Measurements from ENCODE around the gene KLF1.

The KLF1 gene

GRCh38 chr19:12843999-12844732 is 42.8 kb downstream of the KLF1 start:
- WGBS (ENCODE audit: extremely low coverage, insufficient coverage, low lambda C conversion rate), result no CpG with 5 or more reads among the region's 3 CpGs
- Histone ChIP-seq H3K27me3 (ENCODE audit: insufficient read depth, low read length, poor library complexity) (no peaks in the 10 kb centered on the region), H2BK15ac (replicated peaks; ENCODE audit: low read depth) (no peak overlapping the region), H3K79me1 (ENCODE audit: low read length) (no peaks in the 10 kb centered on the region), H3K4me3 (ENCODE audit: low read length) (no peak overlapping the region), H3K79me2 (ENCODE audit: control insufficient read depth, insufficient read depth, low read length) (no peaks in the 10 kb centered on the region), H2BK5ac (ENCODE audit: low read length) (no peak overlapping the region), H2AK5ac (ENCODE audit: low read length) (no peak overlapping the region), H3K23ac (ENCODE audit: low read length) (no peak overlapping the region), H2BK120ac (ENCODE audit: low read depth, low read length) (no peak overlapping the region), H3K56ac (ENCODE audit: low read length) (no peak overlapping the region), H3K4ac (ENCODE audit: low read depth, low read length) (no peak overlapping the region), H4K5ac (ENCODE audit: low read length) (no peak overlapping the region), H3K4me1 (ENCODE audit: control insufficient read depth, low read depth, low read length) (no peaks in the 10 kb centered on the region), H3K27ac (ENCODE audit: low read depth, low read length) (no peak overlapping the region), H3K9ac (ENCODE audit: low read length) (no peak overlapping the region), H3K18ac (ENCODE audit: low read length) (no peak overlapping the region), H3K4me2 (ENCODE audit: low read length) (no peak overlapping the region), H4K8ac (ENCODE audit: low read depth, low read length) (no peak overlapping the region), H3K36me3 (ENCODE audit: control insufficient read depth, insufficient read depth, low read length) (no peaks in the 10 kb centered on the region)
- DNase-seq, result no peak

- WGBS (ENCODE audit: extremely low coverage, insufficient coverage, low lambda C conversion rate), result no CpG with 5 or more reads among the region's 11 CpGs
- Histone ChIP-seq H4K5ac (ENCODE audit: low read length) (no peak overlapping the region), H3K4me2 (ENCODE audit: low read length) (no peak overlapping the region), H3K18ac (ENCODE audit: low read length) (no peak overlapping the region), H3K56ac (ENCODE audit: low read length) (no peak overlapping the region), H3K36me3 (ENCODE audit: control insufficient read depth, insufficient read depth, low read length) (no peaks in the 10 kb centered on the region), H3K27me3 (ENCODE audit: insufficient read depth, low read length, poor library complexity) (no peaks in the 10 kb centered on the region), H3K4ac (ENCODE audit: low read depth, low read length) (no peak overlapping the region), H3K79me1 (ENCODE audit: low read length) (no peaks in the 10 kb centered on the region), H4K8ac (ENCODE audit: low read depth, low read length) (no peak overlapping the region), H2BK5ac (ENCODE audit: low read length) (no peak overlapping the region), H3K9ac (ENCODE audit: low read length) (no peak overlapping the region), H3K4me3 (ENCODE audit: low read length) (no peak overlapping the region), H3K23ac (ENCODE audit: low read length) (no peak overlapping the region), H3K27ac (ENCODE audit: low read depth, low read length) (no peak overlapping the region), H2AK5ac (ENCODE audit: low read length) (no peak overlapping the region), H2BK15ac (replicated peaks; ENCODE audit: low read depth) (no peak overlapping the region), H3K79me2 (ENCODE audit: control insufficient read depth, insufficient read depth, low read length) (no peaks in the 10 kb centered on the region), H3K4me1 (ENCODE audit: control insufficient read depth, low read depth, low read length) (no peaks in the 10 kb centered on the region), H2BK120ac (ENCODE audit: low read depth, low read length) (no peak overlapping the region)
- no peak for DNase-seq
These were observed 43.7 kb downstream of the KLF1 start for GRCh38 chr19:12843328-12843727.

DNA sequence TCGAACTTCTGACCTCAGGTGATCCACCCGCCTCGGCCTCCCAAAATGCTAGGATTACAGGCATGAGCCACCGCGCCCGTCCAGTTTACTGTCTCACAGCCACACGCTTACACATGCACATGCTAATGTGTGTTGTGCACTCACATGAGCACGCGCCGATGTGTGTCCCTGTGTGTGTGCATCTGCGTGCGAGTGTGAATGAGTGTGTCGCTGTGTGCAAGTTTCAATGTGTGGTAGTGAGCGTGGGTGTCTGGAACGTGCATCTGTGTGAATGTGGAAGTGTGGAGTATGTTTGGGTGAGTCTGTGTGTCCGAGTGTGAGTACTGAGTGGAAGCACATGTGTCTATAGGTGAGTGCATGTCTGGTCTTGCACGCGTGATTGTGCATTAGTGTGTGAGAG is 44.5 kb downstream of the KLF1 start:
- no peak overlapping the region for H3K23ac ChIP-seq (ENCODE audit: low read length)
- no peak overlapping the region for H3K4me3 ChIP-seq (ENCODE audit: low read length)
- WGBS (ENCODE audit: extremely low coverage, insufficient coverage, low lambda C conversion rate), result 100% methylated on average over 1 of the region's 18 CpGs
- no peak overlapping the region for H2BK15ac ChIP-seq (replicated peaks; ENCODE audit: low read depth)
- H4K8ac ChIP-seq (ENCODE audit: low read depth, low read length), result no peak overlapping the region
- H3K9ac ChIP-seq (ENCODE audit: low read length), result no peak overlapping the region
- H2AK5ac ChIP-seq (ENCODE audit: low read length), result no peak overlapping the region
- H3K79me2 ChIP-seq (ENCODE audit: control insufficient read depth, insufficient read depth, low read length), result no peaks in the 10 kb centered on the region
- H3K18ac ChIP-seq (ENCODE audit: low read length), result no peak overlapping the region
- H3K79me1 ChIP-seq (ENCODE audit: low read length), result no peaks in the 10 kb centered on the region
- H3K27me3 ChIP-seq (ENCODE audit: insufficient read depth, low read length, poor library complexity), result no peaks in the 10 kb centered on the region
- no peaks in the 10 kb centered on the region for H3K36me3 ChIP-seq (ENCODE audit: control insufficient read depth, insufficient read depth, low read length)
- no peak overlapping the region for H4K5ac ChIP-seq (ENCODE audit: low read length)
- no peaks in the 10 kb centered on the region for H3K4me1 ChIP-seq (ENCODE audit: control insufficient read depth, low read depth, low read length)
- H3K4ac ChIP-seq (ENCODE audit: low read depth, low read length), result no peak overlapping the region
- no peak overlapping the region for H2BK120ac ChIP-seq (ENCODE audit: low read depth, low read length)
- no peak for DNase-seq
- H2BK5ac ChIP-seq (ENCODE audit: low read length), result no peak overlapping the region
- no peak overlapping the region for H3K56ac ChIP-seq (ENCODE audit: low read length)
- H3K27ac ChIP-seq (ENCODE audit: low read depth, low read length), result no peak overlapping the region
- no peak overlapping the region for H3K4me2 ChIP-seq (ENCODE audit: low read length)

DNA sequence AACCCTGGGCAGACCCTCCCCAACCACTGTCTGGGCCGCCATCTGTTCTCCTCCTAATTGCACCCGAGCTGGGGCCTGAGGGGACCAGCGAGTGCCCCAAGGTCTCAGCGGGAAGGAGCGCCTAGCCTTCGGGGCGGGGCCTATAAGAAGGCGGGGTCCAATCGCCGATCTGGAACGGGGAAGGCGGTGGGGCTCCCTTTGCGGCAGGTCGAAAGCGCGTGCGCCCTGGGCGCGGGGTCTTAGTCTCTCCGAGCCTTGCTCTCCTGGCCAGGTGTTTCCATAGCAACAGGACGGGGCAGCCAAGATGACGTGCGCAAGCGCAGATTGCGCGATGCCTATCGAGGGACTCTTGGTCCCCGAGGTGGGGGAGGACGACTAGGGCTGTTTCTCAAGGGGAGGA is 45.9 kb downstream of the KLF1 start:
- no peaks in the 10 kb centered on the region for H3K36me3 ChIP-seq (ENCODE audit: control insufficient read depth, insufficient read depth, low read length)
- H2BK120ac ChIP-seq (ENCODE audit: low read depth, low read length), result no peak overlapping the region
- peak overlapping the region; percentile 39 for H3K4me2 ChIP-seq (ENCODE audit: low read length)
- H3K56ac ChIP-seq (ENCODE audit: low read length), result peak overlapping the region; percentile 66
- H3K23ac ChIP-seq (ENCODE audit: low read length), result no peak overlapping the region
- H3K4ac ChIP-seq (ENCODE audit: low read depth, low read length), result no peak overlapping the region
- H3K18ac ChIP-seq (ENCODE audit: low read length), result no peak overlapping the region
- H3K9ac ChIP-seq (ENCODE audit: low read length), result peak overlapping the region; percentile 47
- H3K79me2 ChIP-seq (ENCODE audit: control insufficient read depth, insufficient read depth, low read length), result no peaks in the 10 kb centered on the region
- no peaks in the 10 kb centered on the region for H3K27me3 ChIP-seq (ENCODE audit: insufficient read depth, low read length, poor library complexity)
- H2AK5ac ChIP-seq (ENCODE audit: low read length), result no peak overlapping the region
- H2BK5ac ChIP-seq (ENCODE audit: low read length), result no peak overlapping the region
- WGBS (ENCODE audit: extremely low coverage, insufficient coverage, low lambda C conversion rate), result no CpG with 5 or more reads among the region's 29 CpGs
- no peak overlapping the region for H4K5ac ChIP-seq (ENCODE audit: low read length)
- no peaks in the 10 kb centered on the region for H3K4me1 ChIP-seq (ENCODE audit: control insufficient read depth, low read depth, low read length)
- H4K8ac ChIP-seq (ENCODE audit: low read depth, low read length), result no peak overlapping the region
- peak; percentile 98 for DNase-seq
- H3K79me1 ChIP-seq (ENCODE audit: low read length), result no peaks in the 10 kb centered on the region
- no peak overlapping the region for H2BK15ac ChIP-seq (replicated peaks; ENCODE audit: low read depth)
- H3K27ac ChIP-seq (ENCODE audit: low read depth, low read length), result no peak overlapping the region
- peak overlapping the region; percentile 12 for H3K4me3 ChIP-seq (ENCODE audit: low read length)

DNA sequence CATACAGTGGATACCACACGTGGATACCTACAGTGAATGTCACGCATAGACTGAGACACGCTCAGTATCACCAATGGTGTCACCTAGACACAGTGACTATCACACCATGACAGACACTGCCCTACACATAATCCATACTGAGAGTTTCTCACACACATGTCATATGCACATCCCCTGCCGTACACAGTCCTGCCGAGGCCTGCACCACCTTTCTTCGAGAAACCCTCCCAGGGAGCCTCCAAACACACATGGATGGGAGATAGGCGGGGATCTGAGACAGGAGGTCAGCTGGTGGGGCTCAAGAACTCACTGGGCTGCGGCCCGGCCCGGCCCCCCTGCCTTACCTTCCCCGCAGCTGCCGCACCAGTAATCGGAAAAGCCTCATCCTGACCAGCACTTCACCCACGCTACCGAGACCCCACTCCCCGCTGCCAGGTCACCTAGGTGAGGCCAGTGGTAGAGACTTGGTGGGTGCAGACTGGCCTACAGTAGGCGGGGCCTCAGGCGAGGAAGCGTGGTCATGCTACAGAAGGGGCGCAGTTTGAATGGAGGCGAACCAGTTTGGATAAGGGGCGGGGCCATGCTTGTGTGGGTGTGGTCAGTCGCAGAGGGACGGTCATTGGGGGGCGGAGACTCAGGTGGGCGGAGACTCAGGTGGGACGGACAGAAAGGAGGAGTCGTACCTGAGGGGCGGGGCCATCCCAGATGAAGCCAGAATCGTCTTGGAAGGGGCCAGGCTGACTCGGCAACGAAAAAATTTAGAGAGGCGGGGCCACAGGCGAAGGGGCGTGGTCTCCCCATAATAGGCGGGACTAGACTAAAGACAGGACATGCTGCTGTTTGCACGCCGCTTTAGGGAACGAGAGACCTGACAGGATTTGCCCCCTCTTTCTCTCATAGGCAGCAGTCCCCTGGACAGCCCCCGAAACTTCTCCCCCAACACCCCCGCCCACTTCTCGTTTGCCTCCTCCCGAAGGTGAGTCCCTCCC is 46.6 kb downstream of the KLF1 start:
- no peaks in the 10 kb centered on the region for H3K79me2 ChIP-seq (ENCODE audit: control insufficient read depth, insufficient read depth, low read length)
- no peak overlapping the region for H3K4ac ChIP-seq (ENCODE audit: low read depth, low read length)
- H3K4me3 ChIP-seq (ENCODE audit: low read length), result peak overlapping the region; percentile 12
- H2BK120ac ChIP-seq (ENCODE audit: low read depth, low read length), result no peak overlapping the region
- H3K36me3 ChIP-seq (ENCODE audit: control insufficient read depth, insufficient read depth, low read length), result no peaks in the 10 kb centered on the region
- H3K27me3 ChIP-seq (ENCODE audit: insufficient read depth, low read length, poor library complexity), result no peaks in the 10 kb centered on the region
- H4K8ac ChIP-seq (ENCODE audit: low read depth, low read length), result no peak overlapping the region
- no peak overlapping the region for H3K23ac ChIP-seq (ENCODE audit: low read length)
- H3K27ac ChIP-seq (ENCODE audit: low read depth, low read length), result no peak overlapping the region
- H2AK5ac ChIP-seq (ENCODE audit: low read length), result no peak overlapping the region
- no CpG with 5 or more reads among the region's 43 CpGs for WGBS (ENCODE audit: extremely low coverage, insufficient coverage, low lambda C conversion rate)
- no peak overlapping the region for H2BK5ac ChIP-seq (ENCODE audit: low read length)
- peak overlapping the region; percentile 47 for H3K9ac ChIP-seq (ENCODE audit: low read length)
- peak overlapping the region; percentile 72 for H3K56ac ChIP-seq (ENCODE audit: low read length)
- H2BK15ac ChIP-seq (replicated peaks; ENCODE audit: low read depth), result no peak overlapping the region
- no peaks in the 10 kb centered on the region for H3K79me1 ChIP-seq (ENCODE audit: low read length)
- no peak overlapping the region for H3K18ac ChIP-seq (ENCODE audit: low read length)
- no peak overlapping the region for H4K5ac ChIP-seq (ENCODE audit: low read length)
- peak; percentile 98 for DNase-seq
- H3K4me1 ChIP-seq (ENCODE audit: control insufficient read depth, low read depth, low read length), result no peaks in the 10 kb centered on the region
- H3K4me2 ChIP-seq (ENCODE audit: low read length), result peak overlapping the region; percentile 43
